H1 (cell line): Measurements from ENCODE around the gene FBXL16. TPM values are rescaled to one million over a fixed set of nuclear protein-coding genes. Genes with fewer than 3 reads are reported as not detected.
A peak's percentile ranks its signal among the peaks of the same experiment; 100 is the strongest.

Source experiments
- CTCF ChIA-PET: fragments of 300-600 bp; sonication (Branson Sonifier 250); formaldehyde crosslinking; loops from one replicate; lab custom pipeline; 2021; ENCODE audit not compliant: partially characterized antibody; lab: Charles Lee
- POLR2A ChIA-PET: fragments of 300-600 bp; sonication (Branson Sonifier 250); formaldehyde crosslinking; loops from one replicate; lab custom pipeline; 2021; ENCODE audit warnings: inconsistent platforms; ENCODE audit not compliant: partially characterized antibody; lab: Charles Lee
- DNase-seq, 2 experiments: peaks; one replicate each; pipeline versions ENCODE4 v3.0.0 to v3.0.0-alpha.2; 2010 to 2022; ENCODE audit warnings: low spot score in 2 of 2, low read depth in 1 of 2, mixed read lengths in 1 of 2
- FAIRE-seq: peaks from 2 replicates; lab custom pipeline; 2011; peaks lifted over from hg19 to GRCh38; lab: Jason Lieb, UNC
- H2AFZ ChIP-seq: 2 replicates; pipeline ENCODE4 v1.8.1; 2012; ENCODE audit warnings: low read length, inconsistent platforms
- H2AK5ac ChIP-seq: 2 replicates; pipeline ENCODE4 v1.6.1; 2013; ENCODE audit warnings: low read depth, low read length
- H2BK120ac ChIP-seq: replicated peaks from 2 replicates; pipeline ENCODE3; 2013; ENCODE audit warnings: low read depth, low read length, inconsistent platforms
- H2BK12ac ChIP-seq: 2 replicates; pipeline ENCODE4 v1.6.1; 2013; ENCODE audit warnings: low read depth, low read length
- H2BK15ac ChIP-seq: 2 replicates; pipeline ENCODE4 v1.6.1; 2013; ENCODE audit warnings: low read length
- H2BK20ac ChIP-seq: 2 replicates; pipeline ENCODE4 v1.6.1; 2013; ENCODE audit warnings: low read length
- H2BK5ac ChIP-seq: 2 replicates; pipeline ENCODE4 v1.6.1; 2013; ENCODE audit warnings: low read depth, low read length
- H3K14ac ChIP-seq: 2 replicates; pipeline ENCODE4 v1.6.1; 2013; ENCODE audit warnings: inconsistent platforms; ENCODE audit not compliant: insufficient read length
- H3K18ac ChIP-seq: 2 replicates; pipeline ENCODE4 v1.6.1; 2013; ENCODE audit warnings: low read length; ENCODE audit errors: extremely low read depth
- H3K23ac ChIP-seq: 2 replicates; pipeline ENCODE4 v1.6.1; 2013; ENCODE audit warnings: inconsistent platforms; ENCODE audit not compliant: insufficient read length
- H3K23me2 ChIP-seq: 2 replicates; pipeline ENCODE4 v1.6.1; 2013; ENCODE audit warnings: low read depth, low read length
- H3K27ac ChIP-seq: 2 replicates; pipeline ENCODE4 v1.6.1; 2011; ENCODE audit warnings: low read depth, low read length, inconsistent platforms
- H3K27me3 ChIP-seq, 4 experiments: replicated peaks in 1 of 4; 1 replicate in 1 of 4; 2 replicates in 3 of 4; pipeline versions ENCODE4 v1.6.1 to v1.8.1; 2011 to 2013; ENCODE audit warnings: low read length in 3 of 4, mild to moderate bottlenecking in 3 of 4, inconsistent platforms in 2 of 4, mixed read lengths in 2 of 4, moderate library complexity in 1 of 4; ENCODE audit not compliant: control insufficient read depth in 3 of 4, insufficient read depth in 3 of 4; ENCODE audit errors: extremely low read depth in 1 of 4
- H3K36me3 ChIP-seq, 4 experiments: 2 replicates each; pipeline versions ENCODE4 v1.6.1 to v1.8.1; 2011 to 2013; ENCODE audit warnings: mild to moderate bottlenecking in 4 of 4, low read length in 3 of 4, moderate library complexity in 2 of 4, control low read depth in 1 of 4, inconsistent platforms in 1 of 4; ENCODE audit not compliant: insufficient read depth in 4 of 4, control insufficient read depth in 2 of 4
- H3K4ac ChIP-seq: replicated peaks from 2 replicates; pipeline ENCODE3; 2013; ENCODE audit warnings: low read length, low read depth, mixed read lengths, inconsistent platforms; ENCODE audit not compliant: insufficient read length
- H3K4me1 ChIP-seq, 4 experiments: replicated peaks in 1 of 4; 1 replicate in 1 of 4; 2 replicates in 3 of 4; pipeline versions ENCODE4 v1.6.1 to v1.8.1; 2011 to 2013; ENCODE audit warnings: low read length in 3 of 4, inconsistent platforms in 2 of 4, mixed read lengths in 1 of 4; ENCODE audit not compliant: insufficient read depth in 4 of 4, control insufficient read depth in 3 of 4
- H3K4me2 ChIP-seq, 2 experiments: 2 replicates each; pipeline versions ENCODE4 v1.6.1 to v1.8.1; 2011 to 2013; ENCODE audit warnings: low read depth in 2 of 2, low read length in 2 of 2, control low read depth in 1 of 2, inconsistent platforms in 1 of 2, mild to moderate bottlenecking in 1 of 2; ENCODE audit not compliant: insufficient read depth in 1 of 2
- H3K4me3 ChIP-seq, 4 experiments: fragments of 200-600, 300-600 bp in 1 of 4; sonication (generic), shearing (Covaris generic), sonication (Bioruptor Twin) in 1 of 4; 2 replicates each; pipeline versions ENCODE4 v1.5.1 to v1.8.1; 2011 to 2016; ENCODE audit warnings: low read length in 4 of 4, low read depth in 3 of 4, control low read depth in 2 of 4, inconsistent platforms in 2 of 4, mild to moderate bottlenecking in 2 of 4, mixed read lengths in 1 of 4, moderate library complexity in 1 of 4; ENCODE audit not compliant: insufficient read depth in 2 of 4; ENCODE audit errors: extremely low read depth in 1 of 4
- H3K56ac ChIP-seq: replicated peaks from 2 replicates; pipeline ENCODE3; 2013; ENCODE audit warnings: low read depth, mild to moderate bottlenecking, mixed read lengths, low read length, inconsistent platforms; ENCODE audit not compliant: insufficient read length
- H3K79me1 ChIP-seq: 2 replicates; pipeline ENCODE4 v1.6.1; 2013; ENCODE audit warnings: low read depth, low read length, control low read depth
- H3K79me2 ChIP-seq, 2 experiments: 2 replicates each; pipeline versions ENCODE4 v1.6.1 to v1.8.1; 2012 to 2013; ENCODE audit warnings: low read length in 2 of 2, mild to moderate bottlenecking in 2 of 2, inconsistent platforms in 1 of 2; ENCODE audit not compliant: insufficient read depth in 2 of 2, control insufficient read depth in 1 of 2
- H3K9ac ChIP-seq, 4 experiments: replicated peaks in 1 of 4; 1 replicate in 1 of 4; 2 replicates in 3 of 4; pipeline versions ENCODE4 v1.6.1 to v1.8.1; 2011 to 2013; ENCODE audit warnings: low read depth in 3 of 4, low read length in 3 of 4, control low read depth in 2 of 4, mild to moderate bottlenecking in 2 of 4, moderate library complexity in 2 of 4, inconsistent platforms in 1 of 4; ENCODE audit errors: extremely low read depth in 1 of 4
- H3K9me3 ChIP-seq, 2 experiments: 2 replicates each; pipeline versions ENCODE4 v1.6.1 to v1.8.1; 2012 to 2013; ENCODE audit warnings: mild to moderate bottlenecking in 2 of 2, moderate library complexity in 2 of 2, control low read depth in 1 of 2, inconsistent platforms in 1 of 2, low read depth in 1 of 2, low read length in 1 of 2, mixed read lengths in 1 of 2; ENCODE audit not compliant: insufficient read depth in 2 of 2
- H4K20me1 ChIP-seq, 2 experiments: replicated peaks in 1 of 2; 2 replicates each; pipeline versions ENCODE3 to v1.8.1; 2011 to 2013; ENCODE audit warnings: inconsistent platforms in 2 of 2, low read length in 2 of 2, mild to moderate bottlenecking in 1 of 2; ENCODE audit not compliant: insufficient read depth in 2 of 2, control insufficient read depth in 1 of 2
- H4K5ac ChIP-seq: 2 replicates; pipeline ENCODE4 v1.6.1; 2013; ENCODE audit warnings: low read length, low read depth, mixed read lengths, inconsistent platforms; ENCODE audit not compliant: insufficient read length
- H4K8ac ChIP-seq: 2 replicates; pipeline ENCODE4 v1.8.0; 2013; ENCODE audit warnings: mild to moderate bottlenecking, moderate library complexity, low read length, inconsistent platforms; ENCODE audit not compliant: insufficient read depth; ENCODE audit errors: extremely low read depth
- H4K91ac ChIP-seq: replicated peaks from 2 replicates; pipeline ENCODE3; 2013; ENCODE audit warnings: low read length, mixed read lengths, inconsistent platforms; ENCODE audit not compliant: insufficient read length
- GABPA ChIP-seq: IDR thresholded peaks from 2 replicates; pipeline ENCODE4 v1.6.1; 2011; ENCODE audit warnings: mild to moderate bottlenecking, low read length, moderate library complexity, borderline replicate concordance; ENCODE audit not compliant: insufficient read depth
- KDM4A ChIP-seq: IDR thresholded peaks from one replicate; pipeline ENCODE4 v1.7.1; 2012; ENCODE audit warnings: low read depth, mild to moderate bottlenecking, moderate library complexity, low read length, inconsistent platforms; ENCODE audit not compliant: severe bottlenecking
- POLR2A ChIP-seq, 2 experiments: IDR thresholded peaks; 1 replicate in 1 of 2; 2 replicates in 1 of 2; pipeline ENCODE4 v1.6.1; 2011; ENCODE audit warnings: low read depth in 2 of 2, low read length in 2 of 2, mild to moderate bottlenecking in 2 of 2; ENCODE audit errors: control extremely low read depth in 1 of 2
- RAD21 ChIP-seq, 2 experiments: IDR thresholded peaks in 1 of 2; conservative IDR thresholded peaks in 1 of 2; 2 replicates each; pipeline ENCODE4 v1.6.1; 2011; ENCODE audit warnings: low read depth in 2 of 2, low read length in 2 of 2, improper control_type of control experiment in 1 of 2, inconsistent platforms in 1 of 2, mild to moderate bottlenecking in 1 of 2, moderate library complexity in 1 of 2
- TCF12 ChIP-seq: IDR thresholded peaks from 2 replicates; pipeline ENCODE4 v1.6.1; 2011; ENCODE audit warnings: low read depth, mild to moderate bottlenecking, low read length
- WGBS, 2 experiments: shearing (Covaris generic) in 1 of 2; methylation state at CpG; one replicate each; pipeline versions ENCODE4 v1.1.6 to v1.1.7; 2013 to 2015; ENCODE audit warnings: low lambda C conversion rate in 2 of 2, mixed read lengths in 2 of 2, inconsistent platforms in 1 of 2, low coverage in 1 of 2, missing lambda C conversion rate in 1 of 2; ENCODE audit not compliant: insufficient replicate concordance in 2 of 2, insufficient coverage in 1 of 2, insufficient read length in 1 of 2; ENCODE audit errors: extremely low coverage in 1 of 2, missing lambda C conversion rate in 1 of 2; 5-methylcytosine and 5-hydroxymethylcytosine counted together
- polyA plus RNA-seq, 7 experiments: library from polyadenylated mRNA; depleted of rRNA in 3 of 7; stranded (reverse) in 5 of 7; unstranded in 2 of 7; fragments of >200 nt in 5 of 7; fragments of 200-250 nt in 2 of 7; gene quantifications; 1 replicate in 5 of 7; 2 replicates in 1 of 7; 4 replicates in 1 of 7; pipeline versions ENCODE4 v1.2.1 to v1.2.3, GENCODE V29; 2011 to 2013; ENCODE audit warnings: missing spikeins in 2 of 7, mixed read lengths in 2 of 7
- total RNA-seq: library from RNA; stranded (reverse); fragmentation: NEBNext Ultra II Directional; extraction: Animal tissue kit (Norgen Biotek cat#: 25700); gene quantifications from 2 replicates; pipeline ENCODE4 v1.2.1, GENCODE V29; 2021
- TF ChIP-seq, protein P1 (sequence below): IDR thresholded peaks from 2 replicates; pipeline ENCODE4 v1.6.1; 2012; ENCODE audit warnings: inconsistent platforms
- TF ChIP-seq, protein P2 (sequence below): IDR thresholded peaks from 2 replicates; pipeline ENCODE4 v1.6.1; 2012; ENCODE audit warnings: inconsistent platforms
- TF ChIP-seq, protein P3 (sequence below): IDR thresholded peaks from 2 replicates; pipeline ENCODE4 v1.6.1; 2011; ENCODE audit warnings: low read length, improper control_type of control experiment

The FBXL16 gene
- total and polyA plus RNA-seq, 2 of the 8 experiments (the other 6 are each of a cell fraction or from before 2014, with no cell fraction given), result 12.5 to 12.8 TPM

DNA sequence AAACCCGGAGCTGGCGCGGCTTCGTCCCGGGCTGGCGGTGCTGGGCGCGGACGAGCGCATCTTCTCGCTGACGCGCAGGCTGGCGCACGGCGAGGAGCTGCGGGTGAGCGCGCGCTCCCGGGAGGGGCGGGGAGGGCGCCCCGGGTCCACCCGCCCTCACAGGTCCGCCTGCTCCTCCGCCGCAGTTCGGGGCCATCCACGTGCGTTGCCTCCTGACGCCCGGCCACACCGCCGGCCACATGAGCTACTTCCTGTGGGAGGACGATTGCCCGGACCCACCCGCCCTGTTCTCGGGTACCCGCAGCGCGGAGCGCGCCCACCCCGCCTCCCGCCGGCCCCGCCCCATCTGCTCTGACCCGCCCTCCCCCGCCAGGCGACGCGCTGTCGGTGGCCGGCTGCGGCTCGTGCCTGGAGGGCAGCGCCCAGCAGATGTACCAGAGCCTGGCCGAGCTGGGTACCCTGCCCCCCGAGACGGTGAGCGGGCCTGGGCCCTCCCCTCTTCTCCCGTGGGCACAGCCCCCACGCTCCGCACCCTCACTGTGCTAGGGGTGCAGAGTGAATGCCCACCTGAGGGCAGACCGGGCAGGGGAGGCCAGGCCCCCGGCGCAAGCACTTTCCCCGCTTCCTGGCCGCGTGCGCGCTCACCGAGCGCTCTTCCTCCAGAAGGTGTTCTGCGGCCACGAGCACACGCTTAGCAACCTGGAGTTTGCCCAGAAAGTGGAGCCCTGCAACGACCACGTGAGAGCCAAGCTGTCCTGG is 22.7 kb upstream of the FBXL16 start:
- peaks cover 0 to 14% (median 8%) of the 10 kb centered on the region in 4 experiments; a peak in 5 of 7 replicates for H3K4me1 ChIP-seq
- no peak overlapping the region for H2AFZ ChIP-seq
- H2AK5ac ChIP-seq, result no peak overlapping the region
- peak overlapping the region; percentile 96 for H3K18ac ChIP-seq
- peaks cover 0 to 3% (median under 1%) of the 10 kb centered on the region in 4 experiments; a peak in 1 of 8 replicates for H3K36me3 ChIP-seq
- POLR2A ChIA-PET, result interaction anchor here (0.8 to 23.0 kb wide), 8 partner anchors 11 to 72 kb away, joined by 3 to 353 read pairs (median 9); partner anchors contain the start of genes ANTKMT, CCDC78, CHTF18 and CIAO3
- H3K23ac ChIP-seq, result no peak overlapping the region
- H3K9ac ChIP-seq, result peak overlapping the region in 1 of 4 experiments; percentile 36; a peak in 1 of 7 replicates
- no peaks in the 10 kb centered on the region for H3K79me1 ChIP-seq
- FAIRE-seq (no peak), DNase-seq (no peak)
- peak overlapping the region; percentile 66 for H4K5ac ChIP-seq
- H2BK20ac ChIP-seq, result no peak overlapping the region
- peaks cover 19% of the 10 kb centered on the region; the same call in 1 of the 2 replicates for H3K23me2 ChIP-seq
- no peak overlapping the region for H3K14ac ChIP-seq
- no peaks in the 10 kb centered on the region for H3K79me2 ChIP-seq
- 2% methylated on average over 42 of the region's 80 CpGs; no CpG with 5 or more reads in 1 of the 2 experiments for WGBS, 2 experiments
- H3K27me3 ChIP-seq, result peaks cover 0 to 16% (median 5%) of the 10 kb centered on the region in 4 experiments; a peak in 4 of 7 replicates
- H3K4ac ChIP-seq, result no peak overlapping the region
- H3K9me3 ChIP-seq, result no peaks in the 10 kb centered on the region
- no peak overlapping the region; the same call in 1 of the 2 replicates for H3K27ac ChIP-seq
- H4K8ac ChIP-seq, result no peak overlapping the region; the same call in 1 of the 2 replicates
- CTCF ChIA-PET, result interaction anchor here (32.4 to 35.8 kb wide), 3 partner anchors 8 to 56 kb away, joined by 424 to 977 read pairs (median 977); partner anchors contain the start of genes ANTKMT, CCDC78, CHTF18 and CIAO3
- H2BK120ac ChIP-seq, result no peak overlapping the region
- H4K91ac ChIP-seq, result peak overlapping the region; percentile 91
- peak overlapping the region; percentile 24 to 83 (median 37) for H3K4me3 ChIP-seq
- H3K56ac ChIP-seq, result peak overlapping the region; percentile 32
- no peak overlapping the region for H2BK15ac ChIP-seq
- no peak overlapping the region; the same call in 1 of the 2 replicates for H2BK5ac ChIP-seq
- peak overlapping the region; percentile 93 to 99 for H3K4me2 ChIP-seq
- H2BK12ac ChIP-seq, result no peak overlapping the region
- peaks cover 0 to 9% of the 10 kb centered on the region in 2 experiments for H4K20me1 ChIP-seq
- TF ChIP-seq, protein P1, sequence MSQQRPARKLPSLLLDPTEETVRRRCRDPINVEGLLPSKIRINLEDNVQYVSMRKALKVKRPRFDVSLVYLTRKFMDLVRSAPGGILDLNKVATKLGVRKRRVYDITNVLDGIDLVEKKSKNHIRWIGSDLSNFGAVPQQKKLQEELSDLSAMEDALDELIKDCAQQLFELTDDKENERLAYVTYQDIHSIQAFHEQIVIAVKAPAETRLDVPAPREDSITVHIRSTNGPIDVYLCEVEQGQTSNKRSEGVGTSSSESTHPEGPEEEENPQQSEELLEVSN, result peak; percentile 50
- TF ChIP-seq, protein P2, sequence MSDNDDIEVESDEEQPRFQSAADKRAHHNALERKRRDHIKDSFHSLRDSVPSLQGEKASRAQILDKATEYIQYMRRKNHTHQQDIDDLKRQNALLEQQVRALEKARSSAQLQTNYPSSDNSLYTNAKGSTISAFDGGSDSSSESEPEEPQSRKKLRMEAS, result peak; percentile 91
- TF ChIP-seq GABPA (0 out of 2 replicates have a peak, but pooled peaks have one; percentile 2), POLR2A (IDR thresholded peaks at IDR 0.05; ENCODE audit: control extremely low read depth in 1 of 2, low read depth in 2 of 2, low read length in 2 of 2) (0 out of 3 replicates have a peak, but pooled peaks of 1 of the 2 experiments have one; percentile 15), TCF12 (no peak), RAD21 (IDR thresholded peaks at IDR 0.05 in 1 of 2, conservative IDR thresholded peaks at IDR 0.05 in 1 of 2; ENCODE audit: low read depth in 2 of 2, low read length in 2 of 2) (no peak), KDM4A (peak; percentile 38)
- TF ChIP-seq, protein P3, sequence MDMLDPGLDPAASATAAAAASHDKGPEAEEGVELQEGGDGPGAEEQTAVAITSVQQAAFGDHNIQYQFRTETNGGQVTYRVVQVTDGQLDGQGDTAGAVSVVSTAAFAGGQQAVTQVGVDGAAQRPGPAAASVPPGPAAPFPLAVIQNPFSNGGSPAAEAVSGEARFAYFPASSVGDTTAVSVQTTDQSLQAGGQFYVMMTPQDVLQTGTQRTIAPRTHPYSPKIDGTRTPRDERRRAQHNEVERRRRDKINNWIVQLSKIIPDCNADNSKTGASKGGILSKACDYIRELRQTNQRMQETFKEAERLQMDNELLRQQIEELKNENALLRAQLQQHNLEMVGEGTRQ, result 0 out of 2 replicates have a peak, but pooled peaks have one; percentile 8
